ENCODE measurements around the gene GAA. TPM values are rescaled to one million over a fixed set of nuclear protein-coding genes. Genes with fewer than 3 reads are reported as not detected.

The GAA gene
- total RNA-seq, 2 experiments from 2014 or later = 43.2 to 51.6 TPM

DNA sequence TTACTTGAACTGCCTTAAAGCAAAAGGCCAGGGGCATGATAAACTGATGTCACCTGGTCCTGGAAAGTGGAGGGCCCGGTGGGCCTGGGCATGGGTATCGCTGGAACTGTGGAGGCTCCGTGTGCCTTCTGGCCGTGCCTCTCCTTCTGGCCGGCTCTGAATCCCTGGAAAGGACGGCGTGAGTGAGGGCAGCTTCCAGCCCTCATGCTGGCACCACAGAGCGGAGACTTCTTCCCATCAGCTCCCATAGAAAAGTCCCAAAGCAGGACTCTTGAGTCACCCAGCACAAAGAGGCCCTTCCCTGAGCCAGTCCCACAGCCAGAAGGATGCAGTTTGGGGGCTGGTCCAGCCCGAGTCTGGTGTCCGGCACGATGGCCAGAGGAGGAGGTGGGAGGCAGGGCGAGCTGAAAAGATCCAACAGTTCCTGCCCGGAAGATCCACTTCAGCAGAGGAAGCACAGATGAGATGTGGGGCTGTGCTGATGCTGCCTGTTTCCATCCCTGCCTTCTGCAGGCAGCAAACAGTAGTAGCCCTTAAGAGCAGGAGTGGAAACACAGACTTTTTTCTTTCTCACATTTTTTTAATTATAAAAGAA, 7.8 kb downstream of the GAA start:
- H3K4me1 ChIP-seq (ENCODE audit: insufficient read depth, low read length, poor library complexity, severe bottlenecking) = peaks cover 8% of the 10 kb centered on the region
- no TSS peak for BruUV-seq (replicated peaks)
- no peak for DNase-seq (ENCODE audit: low spot score)
- H3K27ac ChIP-seq (ENCODE audit: low read depth, low read length, poor library complexity, severe bottlenecking) = no peak overlapping the region
- ChIA-PET CTCF (ENCODE audit: unreplicated experiment) (no interaction called here), POLR2A (no interaction called here)
- H4K20me1 ChIP-seq (ENCODE audit: insufficient read depth, low read length) = no peaks in the 10 kb centered on the region
- no peak overlapping the region for H2AFZ ChIP-seq (ENCODE audit: low read length)
- no peaks in the 10 kb centered on the region for H3K9me3 ChIP-seq (ENCODE audit: low read length)
- intact Hi-C loops (cut with micrococcal nuclease; ENCODE audit: unreplicated experiment) = no loop called here
- no peaks in the 10 kb centered on the region for H3K79me2 ChIP-seq (ENCODE audit: insufficient read depth, low read depth, low read length)
- H3K4me3 ChIP-seq (ENCODE audit: low read depth, low read length, poor library complexity, severe bottlenecking) = no peak overlapping the region
- H3K9me2 ChIP-seq (ENCODE audit: insufficient read depth, low read length) = no peaks in the 10 kb centered on the region
- H3K36me3 ChIP-seq (ENCODE audit: insufficient read depth, low read length) = no peaks in the 10 kb centered on the region
- TF ChIP-seq CTCF (conservative IDR thresholded peaks at IDR 0.05; ENCODE audit: low read length) = no peak
- no peak for TF ChIP-seq EZH2phosphoT487 (IDR thresholded peaks at IDR 0.05; ENCODE audit: borderline replicate concordance, low read depth, low read length)
- no peak overlapping the region for H3K4me2 ChIP-seq (ENCODE audit: low read length)

GRCh38 chr17:80109713-80110446, 8.5 kb downstream of the GAA start:
- Histone ChIP-seq H4K20me1 (ENCODE audit: insufficient read depth, low read length) (no peaks in the 10 kb centered on the region), H3K4me1 (ENCODE audit: insufficient read depth, low read length, poor library complexity, severe bottlenecking) (peaks cover 8% of the 10 kb centered on the region), H3K4me2 (ENCODE audit: low read length) (no peak overlapping the region), H3K9me2 (ENCODE audit: insufficient read depth, low read length) (no peaks in the 10 kb centered on the region), H3K9me3 (ENCODE audit: low read length) (no peaks in the 10 kb centered on the region), H3K36me3 (ENCODE audit: insufficient read depth, low read length) (no peaks in the 10 kb centered on the region), H3K4me3 (ENCODE audit: low read depth, low read length, poor library complexity, severe bottlenecking) (no peak overlapping the region), H3K79me2 (ENCODE audit: insufficient read depth, low read depth, low read length) (no peaks in the 10 kb centered on the region), H3K27ac (ENCODE audit: low read depth, low read length, poor library complexity, severe bottlenecking) (no peak overlapping the region), H2AFZ (ENCODE audit: low read length) (no peak overlapping the region)
- ChIA-PET CTCF (ENCODE audit: unreplicated experiment) (no interaction called here), POLR2A (no interaction called here)
- DNase-seq (ENCODE audit: low spot score) = no peak
- intact Hi-C loops (cut with micrococcal nuclease; ENCODE audit: unreplicated experiment) = no loop called here
- BruUV-seq (replicated peaks) = no TSS peak
- TF ChIP-seq EZH2phosphoT487 (IDR thresholded peaks at IDR 0.05; ENCODE audit: borderline replicate concordance, low read depth, low read length) (no peak), CTCF (conservative IDR thresholded peaks at IDR 0.05; ENCODE audit: low read length) (no peak)

- POLR2A ChIA-PET = no interaction called here
- no peaks in the 10 kb centered on the region for H4K20me1 ChIP-seq (ENCODE audit: insufficient read depth, low read length)
- no peak overlapping the region for H2AFZ ChIP-seq (ENCODE audit: low read length)
- no peaks in the 10 kb centered on the region for H3K36me3 ChIP-seq (ENCODE audit: insufficient read depth, low read length)
- no peaks in the 10 kb centered on the region for H3K9me2 ChIP-seq (ENCODE audit: insufficient read depth, low read length)
- H3K27ac ChIP-seq (ENCODE audit: low read depth, low read length, poor library complexity, severe bottlenecking) = no peak overlapping the region
- no peak for DNase-seq (ENCODE audit: low spot score)
- H3K4me2 ChIP-seq (ENCODE audit: low read length) = no peak overlapping the region
- intact Hi-C loops (cut with micrococcal nuclease; ENCODE audit: unreplicated experiment) = no loop called here
- H3K4me1 ChIP-seq (ENCODE audit: insufficient read depth, low read length, poor library complexity, severe bottlenecking) = peaks cover 8% of the 10 kb centered on the region
- BruUV-seq (replicated peaks) = no TSS peak
- H3K4me3 ChIP-seq (ENCODE audit: low read depth, low read length, poor library complexity, severe bottlenecking) = no peak overlapping the region
- H3K9me3 ChIP-seq (ENCODE audit: low read length) = no peaks in the 10 kb centered on the region
- CTCF ChIA-PET (ENCODE audit: unreplicated experiment) = no interaction called here
- TF ChIP-seq EZH2phosphoT487 (IDR thresholded peaks at IDR 0.05; ENCODE audit: borderline replicate concordance, low read depth, low read length) (no peak), CTCF (conservative IDR thresholded peaks at IDR 0.05; ENCODE audit: low read length) (no peak)
- no peaks in the 10 kb centered on the region for H3K79me2 ChIP-seq (ENCODE audit: insufficient read depth, low read depth, low read length)
Measured at GRCh38 chr17:80110447-80110812, 9.0 kb downstream of the GAA start.
